Activated naive CD4-positive, alpha-beta T cell treated with anti-CD3 and anti-CD28 coated beads, Interleukin-2, amount 10 ng/mL, durations not matched to agents 7 days and 5 days (primary cell): Measurements from ENCODE around the gene WDR35.

Experiments used
- CTCF ChIA-PET: fragments of 350-600 bp; sonication (Branson Sonifier 250); formaldehyde crosslinking; loops from one replicate; lab custom pipeline; 2021; ENCODE audit warnings: antibody characterized with exemption; lab: Charles Lee
- DNase-seq: peaks from one replicate; pipeline ENCODE4 v3.0.0-alpha.2; 2020
- H3K27ac Mint-ChIP-seq: one replicate; pipeline ENCODE4 v1.8.0; 2021; ENCODE audit warnings: mild to moderate bottlenecking, moderate library complexity, mixed read lengths
- H3K27me3 Mint-ChIP-seq: one replicate; pipeline ENCODE4 v1.8.0; 2021; ENCODE audit warnings: mild to moderate bottlenecking, mixed read lengths
- H3K36me3 Mint-ChIP-seq: one replicate; pipeline ENCODE4 v1.8.0; 2021; ENCODE audit warnings: mixed read lengths
- H3K4me1 Mint-ChIP-seq: one replicate; pipeline ENCODE4 v1.8.0; 2021; ENCODE audit warnings: mixed read lengths
- H3K4me3 Mint-ChIP-seq: one replicate; pipeline ENCODE4 v1.8.0; 2021; ENCODE audit warnings: mild to moderate bottlenecking, moderate library complexity, mixed read lengths
- H3K9me3 Mint-ChIP-seq: one replicate; pipeline ENCODE4 v1.8.0; 2021; ENCODE audit warnings: mixed read lengths

WDR35 gene

DNA sequence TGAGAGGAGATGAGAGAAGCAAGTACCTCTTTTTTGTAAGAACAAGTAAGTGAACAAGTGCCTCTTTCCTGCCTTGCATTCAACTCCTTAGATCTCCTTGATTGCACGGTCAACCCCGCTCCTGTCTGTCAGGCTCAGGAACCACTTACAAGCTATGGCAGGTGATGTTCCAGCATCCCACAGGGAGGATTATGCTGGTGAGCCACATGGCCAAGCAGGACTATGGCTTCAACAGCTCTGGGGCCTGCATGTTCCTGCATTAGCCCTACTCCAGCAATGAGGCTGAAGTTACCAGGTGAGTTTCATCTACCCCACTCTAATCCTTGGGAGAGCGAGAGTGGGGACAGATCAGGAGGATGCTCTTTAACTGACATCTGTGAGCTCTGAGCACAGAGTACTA lies 117.6 kb downstream of the WDR35 start:
- CTCF ChIA-PET = interaction anchor here (1.1 kb wide), 1 partner anchor 9 kb away, joined by 5 read pairs; no protein-coding TSS in a partner anchor
- peaks cover 6% of the 10 kb centered on the region for H3K27me3 Mint-ChIP-seq
- peaks cover 29% of the 10 kb centered on the region for H3K4me1 Mint-ChIP-seq
- no peak overlapping the region for H3K4me3 Mint-ChIP-seq
- H3K9me3 Mint-ChIP-seq = no peaks in the 10 kb centered on the region
- no peak for DNase-seq
- H3K27ac Mint-ChIP-seq = no peak overlapping the region
- peaks cover 12% of the 10 kb centered on the region for H3K36me3 Mint-ChIP-seq

DNA sequence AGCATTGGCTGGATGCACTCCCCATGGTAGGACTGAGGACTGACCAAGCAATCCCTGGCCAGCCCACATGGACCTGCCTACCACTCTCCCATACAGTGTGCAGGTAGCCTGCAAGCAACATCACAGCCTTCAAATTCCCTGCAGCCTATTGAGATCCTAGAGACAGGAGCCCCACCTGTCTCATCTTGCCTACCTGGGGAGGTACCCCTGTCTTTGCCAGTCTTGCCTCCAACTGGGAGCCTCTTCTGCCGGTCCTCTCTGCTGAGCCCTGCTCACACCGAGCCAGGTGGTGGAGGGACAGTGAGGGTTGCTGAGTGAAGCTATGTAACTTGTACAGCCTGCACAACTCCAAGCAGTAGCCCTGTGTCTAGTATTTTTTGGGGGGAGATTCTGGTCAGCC lies 118.1 kb downstream of the WDR35 start:
- Mint-ChIP-seq H3K27ac (no peak overlapping the region), H3K9me3 (no peaks in the 10 kb centered on the region), H3K36me3 (peaks cover 11% of the 10 kb centered on the region), H3K4me1 (peaks cover 29% of the 10 kb centered on the region), H3K4me3 (no peak overlapping the region), H3K27me3 (peaks cover 9% of the 10 kb centered on the region)
- DNase-seq = no peak
- CTCF ChIA-PET = interaction anchor here (1.1 kb wide), 1 partner anchor 8 kb away, joined by 5 read pairs; no protein-coding TSS in a partner anchor

DNA sequence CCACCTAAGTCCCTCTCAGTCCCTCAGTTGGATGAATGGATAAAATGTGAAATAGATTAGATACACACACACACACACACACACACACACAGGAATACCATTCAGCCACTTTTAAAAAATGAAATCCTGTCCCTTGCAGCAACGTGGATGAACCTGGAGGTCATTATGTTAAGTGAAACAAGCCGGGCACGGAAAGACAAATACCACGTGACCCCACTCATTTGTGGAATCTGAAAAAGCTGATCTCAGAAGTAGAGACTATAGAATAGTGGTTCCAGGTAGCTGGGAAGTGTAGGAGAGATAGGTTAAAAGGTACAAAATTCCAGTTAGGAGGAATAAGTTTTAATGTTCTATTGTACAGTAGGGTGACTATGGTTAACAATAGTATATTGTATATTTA lies 119.1 kb downstream of the WDR35 start:
- H3K4me1 Mint-ChIP-seq = peaks cover 29% of the 10 kb centered on the region
- peaks cover 9% of the 10 kb centered on the region for H3K27me3 Mint-ChIP-seq
- H3K27ac Mint-ChIP-seq = no peak overlapping the region
- no peak for DNase-seq
- CTCF ChIA-PET = no interaction called here
- H3K9me3 Mint-ChIP-seq = no peaks in the 10 kb centered on the region
- H3K4me3 Mint-ChIP-seq = no peak overlapping the region
- H3K36me3 Mint-ChIP-seq = peaks cover 8% of the 10 kb centered on the region

DNA sequence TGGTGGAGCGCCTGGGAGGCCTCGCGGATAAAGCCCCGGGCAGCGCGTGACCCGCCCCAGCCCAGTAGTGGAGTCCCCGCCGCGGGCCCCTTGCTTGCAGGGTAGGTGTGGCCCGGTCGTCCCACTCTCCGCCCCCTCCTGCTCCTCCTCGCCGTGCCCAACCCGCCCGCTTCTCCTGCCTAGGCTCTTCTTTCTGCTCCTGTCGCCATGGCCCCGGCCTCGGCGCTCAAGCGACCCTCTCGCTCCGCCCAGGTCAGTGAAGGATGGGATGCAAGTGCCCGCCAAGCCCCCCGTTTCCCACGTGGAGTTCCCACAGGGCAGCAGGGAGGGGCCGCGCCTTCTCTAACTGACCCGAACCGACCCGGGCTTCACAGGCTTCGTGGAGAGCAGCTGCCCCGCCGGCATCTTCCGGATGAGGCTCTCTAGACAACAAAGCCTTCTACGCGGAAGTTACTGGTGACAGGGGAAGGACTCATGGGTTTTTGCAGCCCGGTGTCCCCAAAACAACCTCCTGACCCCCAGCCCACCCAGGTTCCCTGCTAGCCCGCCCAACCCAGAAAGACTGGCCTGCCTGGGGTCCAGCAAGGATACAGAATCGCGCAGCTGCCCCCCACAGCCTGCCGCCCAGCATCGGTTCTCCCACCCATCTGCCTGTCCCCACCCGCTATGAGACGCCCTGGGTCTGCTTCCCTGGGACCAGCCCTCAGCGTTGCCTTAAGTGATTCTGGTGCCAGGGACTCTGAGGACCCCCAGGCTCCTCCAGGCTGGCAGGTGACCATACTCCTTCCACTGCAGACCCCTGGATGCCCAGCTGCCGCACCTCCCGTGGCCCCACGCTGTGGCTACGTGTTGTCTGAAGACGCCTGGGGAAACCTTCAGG lies 121.0 kb downstream of the WDR35 start:
- no peaks in the 10 kb centered on the region for H3K9me3 Mint-ChIP-seq
- CTCF ChIA-PET = interaction anchor here (1.1 kb wide), 1 partner anchor 29 kb away, joined by 4 read pairs; no protein-coding TSS in a partner anchor
- peak; percentile 81 for DNase-seq
- peaks cover 29% of the 10 kb centered on the region for H3K4me1 Mint-ChIP-seq
- H3K36me3 Mint-ChIP-seq = peaks cover 4% of the 10 kb centered on the region
- H3K4me3 Mint-ChIP-seq = peak overlapping the region; percentile 87
- peaks cover 12% of the 10 kb centered on the region for H3K27me3 Mint-ChIP-seq
- H3K27ac Mint-ChIP-seq = peak overlapping the region; percentile 92

DNA sequence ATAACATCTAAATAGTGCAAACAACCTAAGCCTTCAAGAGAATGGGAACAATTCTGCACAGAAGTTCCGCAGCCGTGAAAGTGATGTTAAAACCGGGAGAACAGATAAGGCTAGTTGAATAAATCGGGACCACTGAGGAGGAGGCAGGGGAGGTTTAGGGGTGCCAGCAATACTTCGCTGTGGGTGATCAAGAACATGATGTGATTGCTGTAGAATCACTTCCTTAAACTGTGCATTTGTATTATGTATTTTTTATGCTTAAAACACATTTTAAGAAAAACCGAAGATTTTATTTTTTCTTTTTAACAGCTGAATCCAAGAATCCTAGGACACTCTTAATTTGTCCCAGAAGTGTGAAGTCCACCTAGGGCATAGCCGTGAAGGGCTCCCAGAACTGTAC lies 121.7 kb downstream of the WDR35 start:
- Mint-ChIP-seq H3K4me1 (peaks cover 29% of the 10 kb centered on the region), H3K27me3 (peaks cover 16% of the 10 kb centered on the region), H3K4me3 (peak overlapping the region; percentile 87), H3K36me3 (peaks cover 4% of the 10 kb centered on the region), H3K9me3 (no peaks in the 10 kb centered on the region), H3K27ac (peak overlapping the region; percentile 19)
- DNase-seq = no peak
- CTCF ChIA-PET = interaction anchor here (1.1 kb wide), 1 partner anchor 29 kb away, joined by 4 read pairs; no protein-coding TSS in a partner anchor

DNA sequence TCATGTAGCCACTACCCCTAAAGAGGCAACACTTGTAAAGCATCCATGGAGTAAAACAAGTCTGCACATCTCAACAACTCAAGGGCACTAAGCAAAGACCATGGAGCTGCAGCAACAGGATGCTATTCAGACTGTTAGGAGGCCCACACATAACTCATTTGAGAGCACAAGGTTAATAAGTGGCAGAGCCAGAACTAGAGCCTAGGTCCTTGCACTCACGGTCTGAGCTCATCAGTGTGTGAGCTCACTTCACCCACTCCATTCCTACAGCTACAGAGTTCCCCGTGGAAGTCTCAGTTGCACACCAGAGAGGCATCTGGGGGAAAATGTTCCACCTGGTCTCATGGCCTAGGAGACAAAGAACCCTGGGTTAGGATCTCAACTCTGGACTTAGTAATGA lies 123.1 kb downstream of the WDR35 start:
- no peaks in the 10 kb centered on the region for H3K36me3 Mint-ChIP-seq
- peaks cover 18% of the 10 kb centered on the region for H3K27me3 Mint-ChIP-seq

DNA sequence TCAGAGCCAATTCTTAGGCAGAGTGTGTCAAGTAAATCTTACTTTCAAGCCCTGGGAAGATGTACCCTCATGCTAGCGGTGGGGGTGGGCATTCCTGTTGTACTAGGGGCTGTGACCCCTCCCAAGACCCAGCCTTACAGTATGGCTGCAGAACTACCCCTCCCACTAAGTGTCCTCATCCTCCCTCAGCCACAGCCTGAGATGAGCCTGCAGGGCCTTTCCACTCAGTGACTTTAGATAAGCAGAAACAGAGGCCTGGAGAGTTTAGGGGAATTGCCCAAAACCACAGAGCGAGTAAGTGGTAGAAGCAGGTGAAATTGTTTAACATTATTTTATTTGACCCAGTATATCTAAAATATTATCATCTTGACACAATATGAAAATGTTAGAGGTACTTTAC lies 124.8 kb downstream of the WDR35 start:
- no peaks in the 10 kb centered on the region for H3K36me3 Mint-ChIP-seq

More for the DNA sequence above, 123.1 kb downstream of the WDR35 start:
- Mint-ChIP-seq H3K9me3 (no peaks in the 10 kb centered on the region), H3K4me1 (peaks cover 29% of the 10 kb centered on the region), H3K27ac (no peak overlapping the region), H3K4me3 (no peak overlapping the region)
- no peak for DNase-seq
- CTCF ChIA-PET = no interaction called here

DNA sequence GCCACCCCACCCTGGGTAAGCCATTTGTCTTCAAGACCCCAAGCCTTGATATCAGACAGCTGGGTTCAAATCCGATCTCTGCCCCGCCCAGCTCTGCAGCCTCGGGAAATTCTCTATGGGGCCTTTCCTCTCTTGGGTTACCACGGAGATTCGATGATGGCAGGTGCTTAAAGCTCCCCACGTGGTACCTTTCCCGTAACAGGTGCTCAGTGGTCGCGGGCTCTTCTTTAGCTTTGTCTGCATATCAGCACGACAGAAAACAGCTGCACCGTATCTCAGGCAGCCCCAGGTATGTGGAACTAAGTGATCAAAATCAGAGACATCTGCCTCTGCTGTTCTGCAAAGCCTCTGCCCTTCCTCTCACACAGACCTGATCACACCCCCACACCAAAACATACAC lies 125.5 kb downstream of the WDR35 start:
- no peak overlapping the region for H3K4me3 Mint-ChIP-seq
- H3K27me3 Mint-ChIP-seq = peaks cover 24% of the 10 kb centered on the region
- CTCF ChIA-PET = interaction anchor here (1.2 to 4.8 kb wide), 9 partner anchors 8 to 1431 kb away, joined by 3 to 36 read pairs (median 5); no protein-coding TSS in a partner anchor
- no peak overlapping the region for H3K27ac Mint-ChIP-seq
- H3K9me3 Mint-ChIP-seq = no peaks in the 10 kb centered on the region
- no peaks in the 10 kb centered on the region for H3K36me3 Mint-ChIP-seq
- DNase-seq = no peak
- peaks cover 18% of the 10 kb centered on the region for H3K4me1 Mint-ChIP-seq

More for the DNA sequence above, 124.8 kb downstream of the WDR35 start:
- Mint-ChIP-seq H3K27me3 (peaks cover 24% of the 10 kb centered on the region), H3K27ac (no peak overlapping the region), H3K9me3 (no peaks in the 10 kb centered on the region), H3K4me3 (no peak overlapping the region), H3K4me1 (peaks cover 25% of the 10 kb centered on the region)
- CTCF ChIA-PET = interaction anchor here (0.6 to 4.8 kb wide), 8 partner anchors 10 to 1474 kb away, joined by 3 to 36 read pairs (median 5); no protein-coding TSS in a partner anchor
- no peak for DNase-seq

DNA sequence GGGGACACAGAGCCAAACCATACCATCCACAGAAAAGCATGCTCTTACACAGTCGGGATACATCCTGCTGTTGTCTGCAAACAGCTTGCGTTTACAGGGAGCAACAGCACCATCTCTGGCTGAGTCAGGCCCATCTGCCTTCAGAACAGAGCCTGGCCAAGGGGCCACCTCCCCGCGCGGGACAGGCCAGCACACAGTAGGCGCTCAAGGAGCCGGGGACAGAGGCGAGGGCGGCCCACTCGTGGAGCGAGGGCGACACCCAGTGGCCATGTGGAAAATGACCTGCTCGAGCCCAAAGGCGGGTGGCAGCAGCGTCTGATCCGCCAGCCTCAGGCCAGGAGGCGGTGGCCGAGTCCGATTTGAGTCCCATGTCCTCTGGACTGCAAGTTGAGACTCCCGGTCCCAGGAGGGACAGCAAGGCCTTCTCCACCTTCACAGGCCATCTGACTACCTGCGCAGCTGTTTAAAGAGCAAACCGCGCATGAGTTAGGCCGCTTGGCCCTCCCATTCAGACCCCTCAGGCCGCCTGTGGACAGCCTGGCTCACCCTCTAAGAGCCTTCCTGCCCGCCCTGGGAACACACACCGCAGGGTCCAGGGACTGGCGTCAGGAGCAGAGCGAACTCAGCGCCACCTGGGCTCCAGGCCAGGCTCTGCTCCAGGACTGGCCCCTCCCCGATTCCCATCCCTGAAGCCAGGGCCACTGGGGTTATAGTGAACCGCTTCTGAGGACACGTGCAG lies 126.4 kb downstream of the WDR35 start:
- Mint-ChIP-seq H3K27ac (no peak overlapping the region), H3K4me1 (peaks cover 11% of the 10 kb centered on the region)
- CTCF ChIA-PET = interaction anchor here (0.7 to 4.8 kb wide), 12 partner anchors 9 to 1434 kb away, joined by 3 to 36 read pairs (median 4); no protein-coding TSS in a partner anchor

DNA sequence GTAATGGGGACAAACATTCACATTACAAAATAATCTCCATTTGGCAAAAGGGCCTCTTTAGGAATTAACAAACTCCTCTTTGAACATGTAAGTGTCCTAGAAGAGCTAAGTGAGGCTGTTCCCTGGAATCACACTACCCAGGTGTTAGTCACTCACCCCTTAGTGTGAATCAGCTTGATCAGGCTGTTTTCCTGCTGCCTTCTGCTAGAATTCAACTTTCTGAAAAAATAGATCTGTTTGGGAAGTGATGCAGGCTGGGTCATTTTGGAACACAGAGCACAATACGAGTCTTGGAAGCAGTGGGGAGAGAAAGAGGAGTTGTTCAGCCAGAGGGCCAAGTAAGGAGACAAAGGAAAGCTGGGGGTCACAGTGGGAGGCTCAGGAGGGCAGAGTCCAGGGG lies 128.1 kb downstream of the WDR35 start:
- no peak overlapping the region for H3K27ac Mint-ChIP-seq
- CTCF ChIA-PET = interaction anchor here (4.8 kb wide), 1 partner anchor 513 kb away, joined by 36 read pairs; no protein-coding TSS in a partner anchor
- no peak overlapping the region for H3K4me3 Mint-ChIP-seq
- H3K9me3 Mint-ChIP-seq = no peaks in the 10 kb centered on the region
- no peaks in the 10 kb centered on the region for H3K36me3 Mint-ChIP-seq
- H3K4me1 Mint-ChIP-seq = no peaks in the 10 kb centered on the region
- no peak for DNase-seq
- peaks cover 35% of the 10 kb centered on the region for H3K27me3 Mint-ChIP-seq

More for the DNA sequence above, 126.4 kb downstream of the WDR35 start:
- H3K9me3 Mint-ChIP-seq = no peaks in the 10 kb centered on the region
- DNase-seq = peak; percentile 74
- no peaks in the 10 kb centered on the region for H3K36me3 Mint-ChIP-seq
- no peak overlapping the region for H3K4me3 Mint-ChIP-seq
- peaks cover 25% of the 10 kb centered on the region for H3K27me3 Mint-ChIP-seq
